ENCODE data around the gene PTCH1. TPM values are rescaled to one million over a fixed set of nuclear protein-coding genes. Genes with fewer than 3 reads are reported as not detected.

PTCH1 gene
- total and polyA plus RNA-seq, 12 donors = 1.6 to 10.0 (median 6.5) TPM

DNA sequence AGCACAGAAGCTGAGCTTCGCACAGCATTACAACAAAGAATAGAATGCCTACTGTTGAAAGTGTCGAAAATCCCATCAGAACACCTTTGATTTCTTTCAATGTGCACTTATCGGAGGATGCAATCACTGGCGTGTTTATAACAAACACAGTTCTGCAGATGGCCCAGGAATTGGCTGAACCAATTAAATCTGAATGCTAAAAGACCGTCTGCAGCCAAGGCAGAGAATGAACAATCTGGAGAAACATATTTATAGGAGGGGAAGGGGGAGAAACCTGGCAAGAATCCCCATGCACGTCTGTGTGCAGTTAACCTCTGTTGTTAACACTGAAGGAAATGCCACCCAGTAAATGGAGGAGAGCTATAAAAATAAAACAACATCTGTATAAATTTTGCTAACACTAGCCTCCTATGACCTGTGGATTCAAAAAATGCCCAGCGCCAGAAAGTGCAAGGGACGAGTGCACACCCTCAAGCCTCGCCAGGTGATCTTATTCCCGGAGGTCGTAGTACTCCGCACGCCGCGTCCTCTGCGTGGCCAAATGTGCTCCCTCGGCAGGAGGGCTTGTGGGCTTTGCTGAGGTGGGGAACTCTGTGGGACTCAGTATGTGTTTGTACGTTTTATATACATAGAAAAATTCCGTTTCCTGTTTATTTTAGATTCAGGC lies 56.8 kb downstream of the PTCH1 start:
- Histone ChIP-seq H3K27ac (no peak overlapping the region), H3K36me3 (peaks cover 0 to 76% (median 26%) of the 10 kb centered on the region in 9 donors), H3K9me3 (no peaks in the 10 kb centered on the region), H3K4me1 (peaks cover 11 to 21% (median 19%) of the 10 kb centered on the region in 9 donors), H3K4me3 (no peak overlapping the region), H3K27me3 (peaks cover 0 to 5% (median 0%) of the 10 kb centered on the region in 7 donors)
- TF ChIP-seq, protein P1, sequence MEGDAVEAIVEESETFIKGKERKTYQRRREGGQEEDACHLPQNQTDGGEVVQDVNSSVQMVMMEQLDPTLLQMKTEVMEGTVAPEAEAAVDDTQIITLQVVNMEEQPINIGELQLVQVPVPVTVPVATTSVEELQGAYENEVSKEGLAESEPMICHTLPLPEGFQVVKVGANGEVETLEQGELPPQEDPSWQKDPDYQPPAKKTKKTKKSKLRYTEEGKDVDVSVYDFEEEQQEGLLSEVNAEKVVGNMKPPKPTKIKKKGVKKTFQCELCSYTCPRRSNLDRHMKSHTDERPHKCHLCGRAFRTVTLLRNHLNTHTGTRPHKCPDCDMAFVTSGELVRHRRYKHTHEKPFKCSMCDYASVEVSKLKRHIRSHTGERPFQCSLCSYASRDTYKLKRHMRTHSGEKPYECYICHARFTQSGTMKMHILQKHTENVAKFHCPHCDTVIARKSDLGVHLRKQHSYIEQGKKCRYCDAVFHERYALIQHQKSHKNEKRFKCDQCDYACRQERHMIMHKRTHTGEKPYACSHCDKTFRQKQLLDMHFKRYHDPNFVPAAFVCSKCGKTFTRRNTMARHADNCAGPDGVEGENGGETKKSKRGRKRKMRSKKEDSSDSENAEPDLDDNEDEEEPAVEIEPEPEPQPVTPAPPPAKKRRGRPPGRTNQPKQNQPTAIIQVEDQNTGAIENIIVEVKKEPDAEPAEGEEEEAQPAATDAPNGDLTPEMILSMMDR (IDR thresholded peaks at IDR 0.05) = no peak
- DNase-seq = no peak
- WGBS, 2 donors = 88 to 90% methylated on average over 19 of the region's 19 CpGs
- no peak for ATAC-seq
- intact Hi-C loops (cut with DNase I) = loop anchor here in 3 of 10 donors (5.0 to 10.0 kb wide), 3 partner anchors 42 to 135 kb away; no protein-coding TSS in a partner anchor

DNA sequence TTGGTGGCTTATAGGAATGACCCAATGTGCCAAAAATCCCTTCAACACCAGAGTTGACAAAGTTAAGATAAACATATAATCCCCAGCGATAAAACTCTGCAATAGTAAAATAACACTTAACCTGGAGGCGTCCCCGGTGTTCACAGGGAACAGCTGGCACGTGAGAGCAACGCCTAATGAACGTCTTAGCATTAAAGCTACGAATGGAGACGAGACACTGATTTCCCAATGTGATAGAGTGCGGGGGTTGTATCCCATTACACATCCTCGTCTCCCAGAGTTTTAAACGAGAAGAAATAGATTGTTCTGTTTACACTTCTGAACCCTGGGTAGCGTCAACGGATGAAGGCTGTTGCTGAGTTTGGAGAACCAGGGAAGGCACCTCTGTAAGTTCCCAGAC lies 57.6 kb downstream of the PTCH1 start:
- intact Hi-C loops (cut with DNase I) = no loop called here
- H3K4me1 ChIP-seq = peaks cover 11 to 21% (median 19%) of the 10 kb centered on the region in 9 donors
- no peak overlapping the region for H3K4me3 ChIP-seq
- no peak for ATAC-seq
- TF ChIP-seq, protein P1 (IDR thresholded peaks at IDR 0.05) = no peak
- peaks cover 0 to 77% (median 30%) of the 10 kb centered on the region in 9 donors for H3K36me3 ChIP-seq
- peaks cover 0 to 5% (median 0%) of the 10 kb centered on the region in 7 donors for H3K27me3 ChIP-seq
- H3K27ac ChIP-seq = no peak overlapping the region
- H3K9me3 ChIP-seq = no peaks in the 10 kb centered on the region
- DNase-seq = no peak
- 71 to 81% methylated on average over 13 of the region's 13 CpGs for WGBS, 2 donors

DNA sequence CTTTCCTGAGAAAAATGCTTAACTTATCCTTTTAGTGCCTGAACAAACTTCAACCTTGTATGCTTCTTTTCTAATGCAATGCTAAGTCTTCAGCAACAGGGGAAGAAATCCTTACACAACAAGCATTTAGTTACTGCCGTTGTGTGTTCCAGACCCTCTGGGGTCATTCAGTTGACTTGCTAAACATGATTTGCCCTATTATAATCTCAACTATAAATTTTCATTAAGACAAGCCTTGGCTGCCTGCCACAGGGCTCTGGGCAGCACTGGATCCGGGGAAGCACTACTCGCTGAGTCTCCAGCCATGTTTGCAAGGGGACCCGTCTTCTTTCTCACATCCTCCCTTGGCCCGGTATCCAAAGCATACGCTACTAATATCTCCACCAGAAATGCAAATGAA lies 58.1 kb downstream of the PTCH1 start:
- DNase-seq (no peak), ATAC-seq (no peak)
- WGBS, 2 donors = 68 to 77% methylated on average over 6 of the region's 6 CpGs
- no peak overlapping the region for H3K27ac ChIP-seq
- intact Hi-C loops (cut with DNase I) = no loop called here
- TF ChIP-seq, protein P1 (IDR thresholded peaks at IDR 0.05) = no peak
- H3K4me3 ChIP-seq = no peak overlapping the region
- peaks cover 0 to 5% (median 0%) of the 10 kb centered on the region in 7 donors for H3K27me3 ChIP-seq
- no peaks in the 10 kb centered on the region for H3K9me3 ChIP-seq
- peaks cover 11 to 21% (median 18%) of the 10 kb centered on the region in 9 donors for H3K4me1 ChIP-seq
- peaks cover 0 to 82% (median 32%) of the 10 kb centered on the region in 9 donors for H3K36me3 ChIP-seq

DNA sequence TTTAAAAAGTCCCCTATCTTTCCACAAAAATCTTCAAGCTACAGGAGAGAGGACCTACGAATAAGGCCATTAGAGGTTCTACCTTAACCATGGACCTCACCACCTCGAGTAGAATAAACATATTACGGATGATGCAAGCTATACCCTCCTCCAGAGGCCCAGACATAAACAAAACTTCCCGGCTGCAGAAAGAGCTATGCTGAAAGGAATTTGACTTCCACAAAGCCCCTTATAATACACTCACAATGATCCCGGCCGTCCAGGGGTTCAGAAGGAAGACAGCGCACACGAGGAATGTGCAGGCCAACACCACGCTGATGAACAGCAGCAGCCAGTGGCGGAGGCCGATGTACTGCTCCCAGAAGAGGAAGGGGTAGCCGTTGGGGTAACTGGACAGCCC lies 59.0 kb downstream of the PTCH1 start:
- TF ChIP-seq, protein P1 (IDR thresholded peaks at IDR 0.05) = no peak
- ATAC-seq (no peak), DNase-seq (no peak)
- Histone ChIP-seq H3K36me3 (peaks cover 0 to 91% (median 32%) of the 10 kb centered on the region in 9 donors), H3K4me3 (no peak overlapping the region), H3K27me3 (peaks cover 0 to 5% (median 0%) of the 10 kb centered on the region in 7 donors), H3K9me3 (no peaks in the 10 kb centered on the region), H3K4me1 (peaks cover 5 to 13% (median 9%) of the 10 kb centered on the region in 9 donors), H3K27ac (no peak overlapping the region)
- WGBS, 2 donors = 87 to 89% methylated on average over 12 of the region's 12 CpGs
- intact Hi-C loops (cut with DNase I) = no loop called here
